ENCODE data around the gene TBC1D2B. TPM values are rescaled to one million over a fixed set of nuclear protein-coding genes. Genes with fewer than 3 reads are reported as not detected.

The TBC1D2B gene
- polyA plus RNA-seq, 3 donors: 5.9 to 53.3 (median 6.2) TPM

- no peak for TF ChIP-seq CTCF (IDR thresholded peaks at IDR 0.05)
- no peak overlapping the region for H3K4me3 Mint-ChIP-seq
- H3K9me3 Mint-ChIP-seq: peaks cover 0 to 2% (median 0%) of the 10 kb centered on the region in 7 donors
- H3K4me2 ChIP-seq (replicated peaks; ENCODE audit: extremely low read depth, low read length, poor library complexity, severe bottlenecking): no peak overlapping the region
- peak overlapping the region in 2 of 7 donors; percentile 59 to 70 for H3K27ac Mint-ChIP-seq
- H3K79me2 ChIP-seq (ENCODE audit: insufficient read depth, low read length): no peaks in the 10 kb centered on the region
- no peak for DNase-seq
- H3K9ac ChIP-seq (ENCODE audit: insufficient read depth, low read length, poor library complexity, severe bottlenecking): no peak overlapping the region
- no peaks in the 10 kb centered on the region for H3K36me3 Mint-ChIP-seq
- H3K27me3 Mint-ChIP-seq (ENCODE audit: low read depth in 3 of 3): peaks cover 0 to 3% (median 2%) of the 10 kb centered on the region in 3 donors
- intact Hi-C loops (cut with micrococcal nuclease): no loop called here
- H3K36me3 ChIP-seq (replicated peaks in 1 of 2; ENCODE audit: control insufficient read depth in 1 of 2, insufficient read depth in 2 of 2, low read length in 2 of 2): no peaks in the 10 kb centered on the region
- H4K20me1 ChIP-seq (ENCODE audit: insufficient read depth, low read length): no peaks in the 10 kb centered on the region
- H3K27me3 ChIP-seq (ENCODE audit: control insufficient read depth in 2 of 2, insufficient read depth in 2 of 2, low read length in 2 of 2): no peaks in the 10 kb centered on the region
- 89% methylated on average over 11 of the region's 16 CpGs for WGBS (ENCODE audit: insufficient coverage)
- H3K27ac ChIP-seq (ENCODE audit: low read depth in 1 of 2, low read length in 2 of 2): no peak overlapping the region
- H3K4me1 ChIP-seq (ENCODE audit: control insufficient read depth in 1 of 2, insufficient read depth in 2 of 2, low read length in 2 of 2): peaks cover 11 to 14% of the 10 kb centered on the region in 2 donors
- H2AFZ ChIP-seq (ENCODE audit: insufficient read depth, low read depth, low read length, poor library complexity, severe bottlenecking): no peak overlapping the region
- peaks cover 20% of the 10 kb centered on the region for H3K4me1 Mint-ChIP-seq
- no peaks in the 10 kb centered on the region for H3K9me3 ChIP-seq (replicated peaks in 1 of 2; ENCODE audit: control insufficient read depth in 1 of 2, insufficient read depth in 1 of 2, low read length in 2 of 2)
- no peak overlapping the region for H3K4me3 ChIP-seq (replicated peaks in 1 of 3; ENCODE audit: low read depth in 2 of 3, low read length in 3 of 3)
Measured at GRCh38 chr15:78105476-78106241, 28.1 kb upstream of the TBC1D2B start.

GRCh38 chr15:78104566-78105475, 27.3 kb upstream of the TBC1D2B start:
- no peak for TF ChIP-seq CTCF (IDR thresholded peaks at IDR 0.05)
- no peaks in the 10 kb centered on the region for H3K27me3 ChIP-seq (ENCODE audit: control insufficient read depth in 2 of 2, insufficient read depth in 2 of 2, low read length in 2 of 2)
- Mint-ChIP-seq H3K27me3 (ENCODE audit: low read depth in 3 of 3) (peaks cover 0 to 2% (median 1%) of the 10 kb centered on the region in 3 donors), H3K9me3 (peaks cover 0 to 2% (median 0%) of the 10 kb centered on the region in 7 donors), H3K36me3 (no peaks in the 10 kb centered on the region), H3K27ac (peak overlapping the region in 4 of 7 donors; percentile 0 to 70 (median 47)), H3K4me3 (no peak overlapping the region), H3K4me1 (peaks cover 20% of the 10 kb centered on the region)
- no peak overlapping the region for H2AFZ ChIP-seq (ENCODE audit: insufficient read depth, low read depth, low read length, poor library complexity, severe bottlenecking)
- no peaks in the 10 kb centered on the region for H4K20me1 ChIP-seq (ENCODE audit: insufficient read depth, low read length)
- intact Hi-C loops (cut with micrococcal nuclease): loop anchor here in 1 of 2 donors (1.0 kb wide), 1 partner anchor 103 kb away; no protein-coding TSS in a partner anchor
- no peak overlapping the region for H3K4me3 ChIP-seq (replicated peaks in 1 of 3; ENCODE audit: low read depth in 2 of 3, low read length in 3 of 3)
- H3K79me2 ChIP-seq (ENCODE audit: insufficient read depth, low read length): no peaks in the 10 kb centered on the region
- no peaks in the 10 kb centered on the region for H3K9me3 ChIP-seq (replicated peaks in 1 of 2; ENCODE audit: control insufficient read depth in 1 of 2, insufficient read depth in 1 of 2, low read length in 2 of 2)
- 72% methylated on average over 3 of the region's 12 CpGs for WGBS (ENCODE audit: insufficient coverage)
- H3K4me1 ChIP-seq (ENCODE audit: control insufficient read depth in 1 of 2, insufficient read depth in 2 of 2, low read length in 2 of 2): peaks cover 11 to 14% of the 10 kb centered on the region in 2 donors
- H3K36me3 ChIP-seq (replicated peaks in 1 of 2; ENCODE audit: control insufficient read depth in 1 of 2, insufficient read depth in 2 of 2, low read length in 2 of 2): no peaks in the 10 kb centered on the region
- no peak overlapping the region for H3K27ac ChIP-seq (ENCODE audit: low read depth in 1 of 2, low read length in 2 of 2)
- no peak for DNase-seq
- H3K4me2 ChIP-seq (replicated peaks; ENCODE audit: extremely low read depth, low read length, poor library complexity, severe bottlenecking): no peak overlapping the region
- H3K9ac ChIP-seq (ENCODE audit: insufficient read depth, low read length, poor library complexity, severe bottlenecking): no peak overlapping the region

Measured in CD14-positive monocyte (primary cell).